Measurements from ENCODE around the gene NDST3.

- TF ChIP-seq EZH2 (IDR thresholded peaks at IDR 0.05; ENCODE audit: low read length) (no peak), CTCF (optimal IDR thresholded peaks at IDR 0.05 in 1 of 3, IDR thresholded peaks at IDR 0.05 in 1 of 3, conservative IDR thresholded peaks at IDR 0.05 in 1 of 3; ENCODE audit: extremely low read depth in 1 of 3, insufficient read depth in 2 of 3, low read length in 3 of 3) (no peak)
Measured at GRCh38 chr4:118081434-118081833, 47.1 kb downstream of the NDST3 start.
